LNCAP (cell line): ENCODE measurements around the gene TMEM87B.

Experiments
- TF ChIP-seq, protein P1 (sequence below): fragments of 450-650 bp; IDR thresholded peaks from 2 replicates; pipeline ENCODE4 v1.5.1; 2017; ENCODE audit warnings: mild to moderate bottlenecking

TMEM87B gene

GRCh38 chr2:112166806-112167499 lies 111.9 kb downstream of the TMEM87B start:
- TF ChIP-seq, protein P1, sequence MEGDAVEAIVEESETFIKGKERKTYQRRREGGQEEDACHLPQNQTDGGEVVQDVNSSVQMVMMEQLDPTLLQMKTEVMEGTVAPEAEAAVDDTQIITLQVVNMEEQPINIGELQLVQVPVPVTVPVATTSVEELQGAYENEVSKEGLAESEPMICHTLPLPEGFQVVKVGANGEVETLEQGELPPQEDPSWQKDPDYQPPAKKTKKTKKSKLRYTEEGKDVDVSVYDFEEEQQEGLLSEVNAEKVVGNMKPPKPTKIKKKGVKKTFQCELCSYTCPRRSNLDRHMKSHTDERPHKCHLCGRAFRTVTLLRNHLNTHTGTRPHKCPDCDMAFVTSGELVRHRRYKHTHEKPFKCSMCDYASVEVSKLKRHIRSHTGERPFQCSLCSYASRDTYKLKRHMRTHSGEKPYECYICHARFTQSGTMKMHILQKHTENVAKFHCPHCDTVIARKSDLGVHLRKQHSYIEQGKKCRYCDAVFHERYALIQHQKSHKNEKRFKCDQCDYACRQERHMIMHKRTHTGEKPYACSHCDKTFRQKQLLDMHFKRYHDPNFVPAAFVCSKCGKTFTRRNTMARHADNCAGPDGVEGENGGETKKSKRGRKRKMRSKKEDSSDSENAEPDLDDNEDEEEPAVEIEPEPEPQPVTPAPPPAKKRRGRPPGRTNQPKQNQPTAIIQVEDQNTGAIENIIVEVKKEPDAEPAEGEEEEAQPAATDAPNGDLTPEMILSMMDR: no peak

DNA sequence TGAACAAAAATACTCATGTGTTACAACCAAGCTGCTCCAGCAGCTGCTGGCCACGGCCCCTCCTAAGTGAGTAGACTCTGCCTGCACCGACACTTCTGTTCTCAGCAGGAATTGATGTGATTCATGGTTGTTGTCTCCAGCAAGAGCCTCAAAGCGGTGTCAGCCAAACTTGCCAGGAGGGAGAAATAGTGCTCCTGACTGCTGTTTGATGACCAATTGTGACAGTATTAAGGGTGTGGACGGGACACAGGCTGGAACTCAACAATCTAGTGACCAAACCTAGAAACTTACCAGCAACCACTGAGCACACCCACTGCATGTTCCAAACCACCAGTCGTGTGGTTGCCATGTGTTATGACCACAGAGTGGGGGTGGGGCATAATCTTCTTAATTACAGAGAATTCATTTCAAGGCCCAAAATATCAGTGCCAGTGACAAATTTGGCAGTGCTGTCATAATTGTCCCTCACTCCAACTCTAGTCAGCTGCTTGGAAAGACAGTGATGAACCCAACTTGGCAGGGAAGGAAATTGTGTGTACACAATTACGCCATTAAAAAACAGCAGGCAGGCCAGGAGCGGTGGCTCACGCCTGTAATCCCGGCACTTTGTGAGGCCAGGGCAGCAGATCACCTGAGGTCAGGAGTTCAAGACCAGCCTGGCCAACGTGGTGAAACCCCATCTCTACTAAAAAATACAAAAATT lies 113.5 kb downstream of the TMEM87B start:
- TF ChIP-seq, protein P1: no peak
